ENCODE data around the gene DTHD1.

Gene DTHD1

GRCh38 chr4:36255577-36255976, 25.8 kb upstream of the DTHD1 start:
- no peak overlapping the region for H3K4me3 ChIP-seq (ENCODE audit: low read depth, low read length)
- no peak for TF ChIP-seq CTCF (IDR thresholded peaks at IDR 0.05; ENCODE audit: low read depth, low read length)

GRCh38 chr4:36256398-36256891, 25.0 kb upstream of the DTHD1 start:
- TF ChIP-seq CTCF (IDR thresholded peaks at IDR 0.05; ENCODE audit: low read depth, low read length), result no peak
- H3K4me3 ChIP-seq (ENCODE audit: low read depth, low read length), result no peak overlapping the region

- H3K4me3 ChIP-seq (ENCODE audit: low read depth, low read length), result no peak overlapping the region
- TF ChIP-seq CTCF (IDR thresholded peaks at IDR 0.05; ENCODE audit: low read depth, low read length), result no peak
Measured at GRCh38 chr4:36260731-36261130, 20.7 kb upstream of the DTHD1 start.

GRCh38 chr4:36264207-36264826, 17.1 kb upstream of the DTHD1 start:
- no peak overlapping the region for H3K4me3 ChIP-seq (ENCODE audit: low read depth, low read length)
- no peak for TF ChIP-seq CTCF (IDR thresholded peaks at IDR 0.05; ENCODE audit: low read depth, low read length)

GRCh38 chr4:36267486-36268268, 13.7 kb upstream of the DTHD1 start:
- H3K4me3 ChIP-seq (ENCODE audit: low read depth, low read length), result no peak overlapping the region
- TF ChIP-seq CTCF (IDR thresholded peaks at IDR 0.05; ENCODE audit: low read depth, low read length), result no peak

GRCh38 chr4:36269101-36269500, 12.3 kb upstream of the DTHD1 start:
- TF ChIP-seq CTCF (IDR thresholded peaks at IDR 0.05; ENCODE audit: low read depth, low read length), result no peak
- H3K4me3 ChIP-seq (ENCODE audit: low read depth, low read length), result no peak overlapping the region

GRCh38 chr4:36269533-36270173, 11.8 kb upstream of the DTHD1 start:
- H3K4me3 ChIP-seq (ENCODE audit: low read depth, low read length), result no peak overlapping the region
- no peak for TF ChIP-seq CTCF (IDR thresholded peaks at IDR 0.05; ENCODE audit: low read depth, low read length)
